ENCODE results near the gene PODXL2.

Gene PODXL2

GRCh38 chr3:127722091-127722784, 93.3 kb downstream of the PODXL2 start:
- no peak for TF ChIP-seq CTCF (IDR thresholded peaks at IDR 0.05; ENCODE audit: low read depth, low read length)
- H3K4me3 ChIP-seq (ENCODE audit: low read depth, low read length), result no peak overlapping the region
